GM19238 (cell line): ENCODE measurements around the gene WEE1.
"Not testable (repeated sequence)": the region's sequence is repeated elsewhere in the genome, so short reads cannot be mapped to it uniquely, and the experiment has no call there.

Source experiments
- DNase-seq: peaks from one replicate; pipeline ENCODE4 v3.0.0; 2011; ENCODE audit warnings: low spot score; ENCODE audit not compliant: insufficient read length

The WEE1 gene

GRCh38 chr11:9622353-9622752 is 48.9 kb downstream of the WEE1 start:
- DNase-seq = not testable (repeated sequence)

- DNase-seq = not testable (repeated sequence)
These were observed 49.6 kb downstream of the WEE1 start for GRCh38 chr11:9623053-9623452.

- DNase-seq = no peak
These were observed 51.0 kb downstream of the WEE1 start for GRCh38 chr11:9624448-9624847.

GRCh38 chr11:9625162-9625561 is 51.7 kb downstream of the WEE1 start:
- no peak for DNase-seq

- DNase-seq = no peak
These were observed 52.3 kb downstream of the WEE1 start for GRCh38 chr11:9625728-9626127.

- no peak for DNase-seq
These were observed 53.3 kb downstream of the WEE1 start for GRCh38 chr11:9626496-9627394.

GRCh38 chr11:9629064-9629463 is 55.6 kb downstream of the WEE1 start:
- no peak for DNase-seq

- DNase-seq = no peak
These were observed 60.2 kb downstream of the WEE1 start for GRCh38 chr11:9633679-9634078.

GRCh38 chr11:9636691-9637090 is 63.2 kb downstream of the WEE1 start:
- DNase-seq = no peak

- DNase-seq = no peak
These were observed 65.6 kb downstream of the WEE1 start for GRCh38 chr11:9639099-9639498.
